ENCODE results near the gene CCP110.

Gene CCP110

GRCh38 chr16:19598805-19599510 is 75.2 kb downstream of the CCP110 start:
- no peak overlapping the region for H3K9ac ChIP-seq (ENCODE audit: low read length)
- no peaks in the 10 kb centered on the region for H3K79me2 ChIP-seq (ENCODE audit: insufficient read depth, low read length)
- H3K9me3 ChIP-seq (ENCODE audit: low read length): no peaks in the 10 kb centered on the region
- no peak overlapping the region for H3K27ac ChIP-seq (ENCODE audit: low read depth, low read length, poor library complexity, severe bottlenecking)
- no peak for TF ChIP-seq EZH2 (IDR thresholded peaks at IDR 0.05; ENCODE audit: borderline replicate concordance, low read length)
- TF ChIP-seq CTCF (IDR thresholded peaks at IDR 0.05; ENCODE audit: low read length): no peak
- no peaks in the 10 kb centered on the region for H3K4me1 ChIP-seq (ENCODE audit: insufficient read depth, low read length, severe bottlenecking)
- no peaks in the 10 kb centered on the region for H3K9me2 ChIP-seq (ENCODE audit: low read depth, low read length)
- H3K4me2 ChIP-seq (ENCODE audit: low read length): no peak overlapping the region
- no peaks in the 10 kb centered on the region for H3K27me3 ChIP-seq (ENCODE audit: insufficient read depth, low read length)
- H4K20me1 ChIP-seq (ENCODE audit: insufficient read depth, low read length): no peaks in the 10 kb centered on the region
- H3F3A ChIP-seq (ENCODE audit: insufficient read depth, low read length): no peaks in the 10 kb centered on the region
- no peak overlapping the region for H2AFZ ChIP-seq (ENCODE audit: low read length)
- H3K4me3 ChIP-seq (ENCODE audit: low read depth, low read length, poor library complexity, severe bottlenecking): no peak overlapping the region
- H3K36me3 ChIP-seq (ENCODE audit: insufficient read depth, low read length): peaks cover 13% of the 10 kb centered on the region; the same call in 1 of the 2 replicates

GRCh38 chr16:19599968-19600716 is 76.4 kb downstream of the CCP110 start:
- Histone ChIP-seq H2AFZ (ENCODE audit: low read length) (no peak overlapping the region), H4K20me1 (ENCODE audit: insufficient read depth, low read length) (no peaks in the 10 kb centered on the region), H3K9ac (ENCODE audit: low read length) (no peak overlapping the region), H3K4me3 (ENCODE audit: low read depth, low read length, poor library complexity, severe bottlenecking) (no peak overlapping the region), H3F3A (ENCODE audit: insufficient read depth, low read length) (no peaks in the 10 kb centered on the region), H3K27me3 (ENCODE audit: insufficient read depth, low read length) (no peaks in the 10 kb centered on the region), H3K9me2 (ENCODE audit: low read depth, low read length) (no peaks in the 10 kb centered on the region), H3K79me2 (ENCODE audit: insufficient read depth, low read length) (no peaks in the 10 kb centered on the region), H3K4me1 (ENCODE audit: insufficient read depth, low read length, severe bottlenecking) (no peaks in the 10 kb centered on the region), H3K4me2 (ENCODE audit: low read length) (no peak overlapping the region), H3K27ac (ENCODE audit: low read depth, low read length, poor library complexity, severe bottlenecking) (no peak overlapping the region), H3K36me3 (ENCODE audit: insufficient read depth, low read length) (peaks cover 18% of the 10 kb centered on the region), H3K9me3 (ENCODE audit: low read length) (no peaks in the 10 kb centered on the region)
- no peak for TF ChIP-seq CTCF (IDR thresholded peaks at IDR 0.05; ENCODE audit: low read length)
- no peak for TF ChIP-seq EZH2 (IDR thresholded peaks at IDR 0.05; ENCODE audit: borderline replicate concordance, low read length)

GRCh38 chr16:19601083-19601976 is 77.6 kb downstream of the CCP110 start:
- Histone ChIP-seq H3F3A (ENCODE audit: insufficient read depth, low read length) (no peaks in the 10 kb centered on the region), H3K27ac (ENCODE audit: low read depth, low read length, poor library complexity, severe bottlenecking) (no peak overlapping the region), H3K9ac (ENCODE audit: low read length) (no peak overlapping the region), H3K4me3 (ENCODE audit: low read depth, low read length, poor library complexity, severe bottlenecking) (no peak overlapping the region), H2AFZ (ENCODE audit: low read length) (no peak overlapping the region), H3K36me3 (ENCODE audit: insufficient read depth, low read length) (peaks cover 29% of the 10 kb centered on the region), H3K4me1 (ENCODE audit: insufficient read depth, low read length, severe bottlenecking) (no peaks in the 10 kb centered on the region), H3K79me2 (ENCODE audit: insufficient read depth, low read length) (no peaks in the 10 kb centered on the region), H3K4me2 (ENCODE audit: low read length) (no peak overlapping the region), H3K27me3 (ENCODE audit: insufficient read depth, low read length) (no peaks in the 10 kb centered on the region), H3K9me2 (ENCODE audit: low read depth, low read length) (no peaks in the 10 kb centered on the region), H4K20me1 (ENCODE audit: insufficient read depth, low read length) (no peaks in the 10 kb centered on the region), H3K9me3 (ENCODE audit: low read length) (no peaks in the 10 kb centered on the region)
- TF ChIP-seq CTCF (IDR thresholded peaks at IDR 0.05; ENCODE audit: low read length) (peak; percentile 66; the same call in 1 of the 2 replicates), EZH2 (IDR thresholded peaks at IDR 0.05; ENCODE audit: borderline replicate concordance, low read length) (no peak)
